GM12801 (cell line): ENCODE data around the gene SKAP1.

Experiments
- CTCF ChIP-seq: IDR thresholded peaks from one replicate; pipeline ENCODE4 v1.5.1; 2011; ENCODE audit warnings: control low read depth; ENCODE audit not compliant: insufficient read length; ENCODE audit errors: extremely low read depth

The SKAP1 gene

DNA sequence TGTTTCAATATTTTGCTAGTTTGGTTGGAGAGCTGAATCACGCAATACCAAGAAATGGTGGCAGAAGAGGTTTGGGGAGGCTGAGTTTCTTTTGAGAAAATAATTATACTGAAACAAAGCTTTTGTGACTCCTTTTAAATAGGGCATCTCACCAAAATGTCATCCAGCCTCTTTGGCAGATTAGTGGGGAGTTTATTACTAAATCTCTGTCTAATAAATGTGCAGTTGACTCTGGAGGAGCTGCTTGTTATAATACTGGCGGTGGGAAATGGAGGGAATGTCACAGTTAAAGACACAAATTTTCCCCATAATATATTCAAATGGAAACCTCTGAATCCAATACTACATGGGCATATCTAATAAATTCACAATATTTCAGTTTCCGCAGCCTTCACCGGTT is 277.7 kb downstream of the SKAP1 start:
- TF ChIP-seq CTCF = no peak

DNA sequence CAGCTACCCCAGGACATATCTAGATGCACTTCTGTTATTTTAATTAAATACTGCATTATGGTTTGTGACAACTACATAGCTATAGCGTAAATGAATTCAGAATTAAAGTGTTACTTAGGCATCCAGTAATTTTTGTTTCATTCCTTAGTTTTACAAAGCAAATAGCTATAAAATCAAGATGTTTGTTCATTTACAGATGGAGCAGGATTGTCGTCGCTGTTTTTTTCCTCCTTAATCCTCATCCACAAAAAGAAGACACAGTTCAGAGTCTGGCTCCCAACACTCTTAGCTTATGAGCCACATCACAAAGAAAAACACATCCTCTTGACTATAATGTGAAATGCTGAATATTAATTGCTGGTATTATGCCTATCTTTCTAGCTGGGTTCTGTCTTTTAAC is 278.8 kb downstream of the SKAP1 start:
- no peak for TF ChIP-seq CTCF

- no peak for TF ChIP-seq CTCF
These were observed 279.4 kb downstream of the SKAP1 start for GRCh38 chr17:48150597-48151001.

GRCh38 chr17:48149787-48150463 is 280.1 kb downstream of the SKAP1 start:
- no peak for TF ChIP-seq CTCF

DNA sequence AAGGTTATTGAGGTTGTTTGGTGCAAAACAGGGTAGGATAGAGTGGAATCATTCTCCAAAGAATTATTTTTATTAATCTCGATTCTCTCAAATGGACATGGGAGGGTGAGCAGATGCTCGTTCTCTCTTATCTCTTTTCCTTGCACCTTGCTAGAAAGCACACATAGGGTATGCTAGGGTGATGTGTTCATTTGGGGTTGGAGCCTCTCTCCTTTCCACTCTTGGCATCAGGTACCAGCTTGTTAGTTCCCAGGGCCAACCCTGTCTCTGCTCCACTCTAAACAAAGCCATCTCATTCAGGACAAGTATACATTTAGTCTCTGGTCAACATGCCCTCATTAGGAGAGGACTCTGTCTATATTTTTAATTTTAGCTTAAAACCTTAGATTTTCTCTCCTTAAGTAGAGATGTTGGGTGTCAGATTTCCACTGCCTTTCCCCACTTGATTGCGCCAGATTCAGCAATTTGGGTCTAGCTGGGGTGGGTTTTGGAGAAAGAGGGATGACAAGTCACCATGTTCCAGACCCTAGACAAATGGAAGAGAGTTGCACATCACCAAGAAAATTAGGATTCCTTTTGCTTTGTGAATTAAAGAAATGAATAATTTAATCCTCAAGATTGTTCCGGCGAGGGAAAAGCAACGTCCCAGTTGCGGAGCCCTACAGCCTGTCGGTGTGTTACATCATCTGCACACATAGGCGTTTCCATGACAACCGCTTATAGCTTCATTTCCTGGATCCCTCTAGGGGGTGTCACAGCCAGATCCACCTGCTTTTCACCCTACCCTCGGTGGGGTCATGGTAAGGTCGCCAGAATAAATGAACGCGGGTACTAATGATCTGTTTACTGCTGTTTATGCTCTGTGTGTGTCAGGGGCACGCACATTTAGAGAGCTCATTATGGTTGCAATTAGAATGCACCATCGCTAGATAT is 280.9 kb downstream of the SKAP1 start:
- TF ChIP-seq CTCF = no peak

- no peak for TF ChIP-seq CTCF
These were observed 281.8 kb downstream of the SKAP1 start for GRCh38 chr17:48148029-48148770.
